HepG2 (cell line): ENCODE results near the gene DELE1. TPM values are rescaled to one million over a fixed set of nuclear protein-coding genes. Genes with fewer than 3 reads are reported as not detected.

Experiments used
- ARHGAP35 ChIP-seq: sonication (generic); formaldehyde crosslinking; IDR thresholded peaks from 2 replicates; pipeline ENCODE4 v1.9.0; 2022; ENCODE audit warnings: mild to moderate bottlenecking, inconsistent platforms, moderate library complexity, missing genetic modification reagents, borderline replicate concordance
- ARNTL ChIP-seq: sonication (generic); formaldehyde crosslinking; IDR thresholded peaks from 2 replicates; pipeline ENCODE4 v1.4.0; 2020; ENCODE audit warnings: mild to moderate bottlenecking, missing genetic modification reagents
- BCL3 ChIP-seq: sonication (generic); formaldehyde crosslinking; IDR thresholded peaks from 2 replicates; pipeline ENCODE4 v1.5.1; 2020; ENCODE audit warnings: mild to moderate bottlenecking, missing genetic modification reagents, moderate library complexity
- BCL6 ChIP-seq: IDR thresholded peaks from 2 replicates; pipeline ENCODE4 v1.6.1; 2016; ENCODE audit warnings: missing genetic modification reagents, missing compliant biosample characterization
- CCDC6 ChIP-seq: sonication (generic); formaldehyde crosslinking; IDR thresholded peaks from 2 replicates; pipeline ENCODE4 v1.8.1; 2022; ENCODE audit warnings: mild to moderate bottlenecking, missing genetic modification reagents, moderate library complexity
- FOXM1 ChIP-seq: sonication (generic); formaldehyde crosslinking; IDR thresholded peaks from 2 replicates; pipeline ENCODE4 v1.5.0; 2020; ENCODE audit warnings: missing genetic modification reagents
- GFI1 ChIP-seq: sonication (generic); formaldehyde crosslinking; IDR thresholded peaks from 2 replicates; pipeline ENCODE4 v1.5.0; 2020; ENCODE audit warnings: missing genetic modification reagents, mild to moderate bottlenecking, borderline replicate concordance
- GZF1 ChIP-seq: sonication (generic); formaldehyde crosslinking; IDR thresholded peaks from 2 replicates; pipeline ENCODE4 v1.5.1; 2020; ENCODE audit warnings: mild to moderate bottlenecking, missing genetic modification reagents
- MAZ ChIP-seq, 2 experiments: sonication (generic) in 1 of 2; formaldehyde crosslinking in 1 of 2; IDR thresholded peaks; 2 replicates each; pipeline versions ENCODE4 v1.5.0 to v1.6.1; 2012 to 2020; ENCODE audit warnings: low read depth in 2 of 2, mild to moderate bottlenecking in 2 of 2, borderline replicate concordance in 1 of 2, improper control_type of control experiment in 1 of 2, low read length in 1 of 2, missing genetic modification reagents in 1 of 2, moderate library complexity in 1 of 2
- MED1 ChIP-seq: sonication (generic); formaldehyde crosslinking; IDR thresholded peaks from 2 replicates; pipeline ENCODE4 v1.4.0; 2020; ENCODE audit warnings: missing genetic modification reagents
- MXD1 ChIP-seq: sonication (generic); formaldehyde crosslinking; IDR thresholded peaks from 2 replicates; pipeline ENCODE4 v1.4.0; 2020; ENCODE audit warnings: mild to moderate bottlenecking, missing genetic modification reagents
- NFIB ChIP-seq: sonication (generic); formaldehyde crosslinking; IDR thresholded peaks from 2 replicates; pipeline ENCODE4 v1.9.0; 2021; ENCODE audit warnings: missing genetic modification reagents, mild to moderate bottlenecking, borderline replicate concordance
- RBFOX2 ChIP-seq: fragments of 200-400 bp; formaldehyde crosslinking; IDR thresholded peaks from 2 replicates; pipeline ENCODE4 v1.6.1; 2017; ENCODE audit warnings: low read depth, mild to moderate bottlenecking, low read length
- RORA ChIP-seq: sonication (generic); formaldehyde crosslinking; IDR thresholded peaks from 2 replicates; pipeline ENCODE4 v1.5.0; 2020; ENCODE audit warnings: mild to moderate bottlenecking, missing genetic modification reagents, moderate library complexity
- SATB2 ChIP-seq: sonication (generic); formaldehyde crosslinking; IDR thresholded peaks from 2 replicates; pipeline ENCODE4 v1.5.0; 2020; ENCODE audit warnings: missing genetic modification reagents
- SRSF1 ChIP-seq: fragments of 200-400 bp; formaldehyde crosslinking; optimal IDR thresholded peaks from 2 replicates; pipeline ENCODE3; 2017; ENCODE audit warnings: mild to moderate bottlenecking, low read depth, low read length, moderate library complexity
- SRY ChIP-seq: sonication (generic); formaldehyde crosslinking; IDR thresholded peaks from 2 replicates; pipeline ENCODE4 v1.8.0; 2022; ENCODE audit warnings: mild to moderate bottlenecking, missing genetic modification reagents
- ZFX ChIP-seq: sonication (generic); formaldehyde crosslinking; IDR thresholded peaks from 2 replicates; pipeline ENCODE4 v1.4.0; 2020; ENCODE audit warnings: mild to moderate bottlenecking, low read depth, missing genetic modification reagents, moderate library complexity
- ZNF317 ChIP-seq: sonication (generic); formaldehyde crosslinking; IDR thresholded peaks from 2 replicates; pipeline ENCODE4 v1.5.0; 2020; ENCODE audit warnings: mild to moderate bottlenecking, missing genetic modification reagents
- ZNF558 ChIP-seq: sonication (generic); formaldehyde crosslinking; IDR thresholded peaks from 2 replicates; pipeline ENCODE4 v1.9.0; 2022; ENCODE audit warnings: mild to moderate bottlenecking, missing genetic modification reagents, borderline replicate concordance
- ZNF781 ChIP-seq: sonication (generic); formaldehyde crosslinking; IDR thresholded peaks from 2 replicates; pipeline ENCODE4 v1.5.1; 2020; ENCODE audit warnings: borderline replicate concordance, mild to moderate bottlenecking, missing genetic modification reagents; ENCODE audit errors: not compliant biosample characterization
- polyA plus RNA-seq, 8 experiments: library from polyadenylated mRNA; depleted of rRNA in 3 of 8; stranded (reverse) in 7 of 8; unstranded in 1 of 8; fragments of >200 nt; fragmentation: Illumina TruSeq in 4 of 8; extraction: Trizol in 4 of 8; gene quantifications; 2 replicates each; pipeline versions ENCODE4 v1.2.1 to v1.2.3, GENCODE V29; 2011 to 2016; ENCODE audit warnings: low read depth in 4 of 8, missing spikeins in 1 of 8, mixed read lengths in 1 of 8; ENCODE audit not compliant: insufficient read depth in 1 of 8
- total RNA-seq, 5 experiments: library from RNA; depleted of rRNA; stranded (reverse); fragments of >200 nt; fragmentation: Illumina TruSeq; extraction: Trizol; gene quantifications; 2 replicates each; pipeline ENCODE4 v1.2.3, GENCODE V29; 2016; ENCODE audit warnings: low read depth in 1 of 5
- TF ChIP-seq, protein P1 (sequence below): sonication (generic); formaldehyde crosslinking; IDR thresholded peaks from 2 replicates; pipeline ENCODE4 v1.4.0; 2020; ENCODE audit warnings: missing genetic modification reagents, borderline replicate concordance

The DELE1 gene
- total and polyA plus RNA-seq, 2 of the 13 experiments (the other 11 are each of a cell fraction or from before 2014, with no cell fraction given), result 57.5 to 90.3 TPM

DNA sequence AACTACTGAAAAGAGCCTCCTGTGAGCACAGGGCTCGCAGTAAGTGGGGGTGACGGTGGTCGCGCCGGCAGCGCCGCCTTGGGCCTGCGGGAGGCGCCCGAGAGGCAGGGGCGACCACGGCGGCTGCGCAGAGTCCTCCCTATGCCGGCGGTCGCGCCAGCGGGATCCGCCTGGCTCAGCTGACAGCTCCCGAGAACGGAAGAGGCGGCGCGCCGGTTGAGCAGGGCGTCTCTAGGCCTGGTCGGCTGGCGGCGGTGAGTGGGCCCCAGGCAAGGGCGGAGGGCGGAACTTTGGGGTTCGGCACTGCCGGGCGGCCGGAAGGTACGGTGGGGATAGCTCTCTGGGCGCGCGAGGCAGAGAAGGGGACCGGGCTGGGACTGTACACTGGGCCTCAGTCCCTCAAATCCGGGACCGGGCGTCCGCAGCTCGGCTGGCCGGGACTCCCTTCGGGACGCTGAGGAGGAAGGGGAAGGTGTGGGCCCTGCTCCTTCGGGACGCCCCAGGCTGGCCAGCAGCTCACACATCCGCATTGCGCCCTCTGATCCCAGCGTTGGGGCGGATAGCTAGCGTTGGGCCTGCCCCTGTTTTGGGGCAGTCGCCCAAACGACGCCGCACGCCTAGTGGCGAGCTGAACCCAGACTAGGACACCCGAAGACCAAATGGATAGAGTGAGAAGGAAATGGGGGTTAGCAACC is 45.4 kb downstream of the DELE1 start, which contains the start of gene RNF14 (continued):
- TF ChIP-seq MXD1 (CRISPR knock-in tag), result peak; percentile 68; the same call in 1 of the 2 replicates
- 0 out of 2 replicates have a peak, but pooled peaks have one; percentile 52 for TF ChIP-seq BCL6 (CRISPR knock-in tag)
- TF ChIP-seq SRY (CRISPR knock-in tag), result peak; percentile 30; the same call in 1 of the 2 replicates
- TF ChIP-seq, protein P1, sequence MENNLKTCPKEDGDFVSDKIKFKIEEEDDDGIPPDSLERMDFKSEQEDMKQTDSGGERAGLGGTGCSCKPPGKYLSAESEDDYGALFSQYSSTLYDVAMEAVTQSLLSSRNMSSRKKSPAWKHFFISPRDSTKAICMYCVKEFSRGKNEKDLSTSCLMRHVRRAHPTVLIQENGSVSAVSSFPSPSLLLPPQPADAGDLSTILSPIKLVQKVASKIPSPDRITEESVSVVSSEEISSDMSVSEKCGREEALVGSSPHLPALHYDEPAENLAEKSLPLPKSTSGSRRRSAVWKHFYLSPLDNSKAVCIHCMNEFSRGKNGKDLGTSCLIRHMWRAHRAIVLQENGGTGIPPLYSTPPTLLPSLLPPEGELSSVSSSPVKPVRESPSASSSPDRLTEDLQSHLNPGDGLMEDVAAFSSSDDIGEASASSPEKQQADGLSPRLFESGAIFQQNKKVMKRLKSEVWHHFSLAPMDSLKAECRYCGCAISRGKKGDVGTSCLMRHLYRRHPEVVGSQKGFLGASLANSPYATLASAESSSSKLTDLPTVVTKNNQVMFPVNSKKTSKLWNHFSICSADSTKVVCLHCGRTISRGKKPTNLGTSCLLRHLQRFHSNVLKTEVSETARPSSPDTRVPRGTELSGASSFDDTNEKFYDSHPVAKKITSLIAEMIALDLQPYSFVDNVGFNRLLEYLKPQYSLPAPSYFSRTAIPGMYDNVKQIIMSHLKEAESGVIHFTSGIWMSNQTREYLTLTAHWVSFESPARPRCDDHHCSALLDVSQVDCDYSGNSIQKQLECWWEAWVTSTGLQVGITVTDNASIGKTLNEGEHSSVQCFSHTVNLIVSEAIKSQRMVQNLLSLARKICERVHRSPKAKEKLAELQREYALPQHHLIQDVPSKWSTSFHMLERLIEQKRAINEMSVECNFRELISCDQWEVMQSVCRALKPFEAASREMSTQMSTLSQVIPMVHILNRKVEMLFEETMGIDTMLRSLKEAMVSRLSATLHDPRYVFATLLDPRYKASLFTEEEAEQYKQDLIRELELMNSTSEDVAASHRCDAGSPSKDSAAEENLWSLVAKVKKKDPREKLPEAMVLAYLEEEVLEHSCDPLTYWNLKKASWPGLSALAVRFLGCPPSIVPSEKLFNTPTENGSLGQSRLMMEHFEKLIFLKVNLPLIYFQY (CRISPR knock-in tag), result 0 out of 2 replicates have a peak, but pooled peaks have one; percentile 41
- peak; percentile 86; the same call in 1 of the 2 replicates for TF ChIP-seq ZNF558 (CRISPR knock-in tag)
- TF ChIP-seq GFI1, result no peak
- TF ChIP-seq MED1, result peak; percentile 68
- no peak; the same call in 1 of the 2 replicates for TF ChIP-seq ARHGAP35
- TF ChIP-seq GZF1, result no peak
- no peak; the same call in none of the 2 replicates for TF ChIP-seq BCL3
- 0 out of 2 replicates have a peak, but pooled peaks have one; percentile 50 for TF ChIP-seq SATB2 (CRISPR knock-in tag)
- TF ChIP-seq RBFOX2, result peak; percentile 97
- TF ChIP-seq RORA (CRISPR knock-in tag), result peak; percentile 55; the same call in 1 of the 2 replicates
- no peak for TF ChIP-seq SRSF1
- peak; percentile 52; the same call in 1 of the 2 replicates for TF ChIP-seq ARNTL (CRISPR knock-in tag)
- TF ChIP-seq FOXM1 (CRISPR knock-in tag), result no peak
- no peak for TF ChIP-seq NFIB
- TF ChIP-seq CCDC6 (CRISPR knock-in tag), result peak; percentile 85; the same call in 1 of the 2 replicates
- 0 out of 2 replicates have a peak, but pooled peaks have one; percentile 40 for TF ChIP-seq MAZ (IDR thresholded peaks at IDR 0.05; ENCODE audit: borderline replicate concordance, low read depth, low read length)
- TF ChIP-seq MAZ (CRISPR knock-in tag; IDR thresholded peaks at IDR 0.05; ENCODE audit: low read depth), result peak; percentile 90
- peak; percentile 99 for TF ChIP-seq ZFX
- TF ChIP-seq ZNF781 (CRISPR knock-in tag), result peak; percentile 58
- TF ChIP-seq ZNF317 (CRISPR knock-in tag), result peak; percentile 64; the same call in 1 of the 2 replicates
